ENCODE results near the gene ECI1. TPM values are rescaled to one million over a fixed set of nuclear protein-coding genes. Genes with fewer than 3 reads are reported as not detected.
"Not testable (repeated sequence)": the region's sequence is repeated elsewhere in the genome, so short reads cannot be mapped to it uniquely, and the experiment has no call there.

ECI1 gene
- total RNA-seq, 1 experiment from 2014 or later, result 25.0 TPM

DNA sequence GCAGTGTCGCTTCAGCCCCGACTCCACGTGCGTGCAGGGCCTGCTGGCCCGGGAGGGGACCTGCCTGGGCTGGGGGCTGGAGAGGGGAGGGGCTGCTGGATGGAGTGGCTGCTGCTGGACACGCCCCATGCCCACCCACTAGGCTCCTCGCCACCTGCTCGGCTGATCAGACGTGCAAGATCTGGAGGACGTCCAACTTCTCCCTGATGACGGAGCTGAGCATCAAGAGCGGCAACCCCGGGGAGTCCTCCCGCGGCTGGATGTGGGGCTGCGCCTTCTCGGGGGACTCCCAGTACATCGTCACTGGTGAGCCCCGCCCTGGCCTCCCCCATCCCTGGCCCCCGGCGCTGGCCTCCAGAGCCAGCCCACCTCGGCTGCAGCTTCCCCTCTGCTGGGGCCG is 43.1 kb downstream of the ECI1 start:
- no peak for DNase-seq
- peaks cover 5% of the 10 kb centered on the region; the same call in 1 of the 2 replicates for H3K36me3 ChIP-seq
- no peak overlapping the region for H3K27ac ChIP-seq
- no peak overlapping the region for H3K4me3 ChIP-seq
- H3K27me3 ChIP-seq, result no peaks in the 10 kb centered on the region
- H3K9me3 ChIP-seq (replicated peaks), result no peaks in the 10 kb centered on the region
- peaks cover 3% of the 10 kb centered on the region; the same call in 1 of the 2 replicates for H3K4me1 ChIP-seq

DNA sequence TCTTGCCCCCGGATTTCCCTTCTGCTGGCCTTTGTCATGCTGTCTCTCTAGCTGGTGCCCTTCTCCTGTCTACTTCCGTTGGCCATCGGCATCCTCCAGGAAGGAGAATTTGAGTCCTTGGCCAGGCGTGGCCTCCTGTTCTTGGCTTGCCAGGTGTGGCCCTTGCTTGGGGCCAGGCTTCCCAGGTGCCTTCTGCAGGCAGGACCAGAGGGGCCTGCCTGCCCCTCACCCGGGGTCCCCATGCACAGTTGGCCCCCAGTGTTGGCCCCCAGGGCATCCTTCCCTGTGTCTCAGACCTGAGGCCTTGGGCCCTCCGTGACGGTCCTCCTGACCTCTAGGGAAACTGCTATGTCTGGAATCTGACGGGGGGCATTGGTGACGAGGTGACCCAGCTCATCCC is 43.5 kb downstream of the ECI1 start:
- peaks cover 5% of the 10 kb centered on the region; the same call in 1 of the 2 replicates for H3K36me3 ChIP-seq
- no peak overlapping the region for H3K27ac ChIP-seq
- no peaks in the 10 kb centered on the region for H3K27me3 ChIP-seq
- H3K4me1 ChIP-seq, result no peaks in the 10 kb centered on the region; the same call in 1 of the 2 replicates
- H3K4me3 ChIP-seq, result no peak overlapping the region
- no peaks in the 10 kb centered on the region for H3K9me3 ChIP-seq (replicated peaks)
- DNase-seq, result no peak

DNA sequence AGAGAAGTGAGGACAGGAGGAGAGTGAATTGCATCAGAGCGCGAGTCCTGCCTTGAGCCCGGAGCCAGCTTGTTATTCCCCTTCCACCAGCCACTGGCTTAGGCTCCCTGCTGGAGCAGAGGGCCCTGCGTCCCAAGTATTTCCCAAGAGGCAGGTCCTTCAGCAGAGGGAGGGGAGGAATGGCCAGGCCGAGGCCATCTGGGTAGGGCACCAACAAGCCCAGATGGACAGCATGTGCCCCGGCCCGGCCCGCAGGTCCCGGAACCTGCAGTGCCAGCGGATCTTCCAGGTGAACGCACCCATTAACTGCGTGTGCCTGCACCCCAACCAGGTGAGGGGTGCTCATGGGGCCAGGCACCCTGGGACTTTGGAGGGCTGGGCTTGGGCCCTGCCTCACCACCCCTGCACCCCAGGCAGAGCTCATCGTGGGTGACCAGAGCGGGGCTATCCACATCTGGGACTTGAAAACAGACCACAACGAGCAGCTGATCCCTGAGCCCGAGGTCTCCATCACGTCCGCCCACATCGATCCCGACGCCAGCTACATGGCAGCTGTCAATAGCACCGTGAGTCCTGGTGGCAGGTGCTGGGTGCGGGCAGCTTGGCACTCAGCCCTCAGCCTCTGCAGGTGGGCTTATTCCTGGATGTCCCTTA is 44.5 kb downstream of the ECI1 start:
- Histone ChIP-seq H3K27me3 (no peaks in the 10 kb centered on the region), H3K9me3 (replicated peaks) (no peaks in the 10 kb centered on the region), H3K27ac (no peak overlapping the region), H3K4me1 (no peaks in the 10 kb centered on the region), H3K4me3 (no peak overlapping the region), H3K36me3 (peaks cover 3% of the 10 kb centered on the region; the same call in 1 of the 2 replicates)
- DNase-seq, result no peak

DNA sequence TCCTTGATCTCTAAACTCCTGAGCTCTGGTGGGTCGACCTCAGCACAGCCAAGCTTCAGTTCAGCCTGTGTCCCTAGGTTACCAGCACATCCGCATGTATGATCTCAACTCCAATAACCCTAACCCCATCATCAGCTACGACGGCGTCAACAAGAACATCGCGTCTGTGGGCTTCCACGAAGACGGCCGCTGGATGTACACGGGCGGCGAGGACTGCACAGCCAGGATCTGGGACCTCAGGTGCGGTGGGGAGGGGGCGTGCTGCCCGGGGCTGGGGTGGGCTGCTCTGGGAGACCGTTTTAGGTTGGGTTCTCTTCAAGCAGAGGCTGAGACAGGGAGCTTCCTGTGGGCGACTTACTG is 45.0 kb downstream of the ECI1 start:
- peaks cover 3% of the 10 kb centered on the region; the same call in 1 of the 2 replicates for H3K36me3 ChIP-seq
- no peaks in the 10 kb centered on the region for H3K9me3 ChIP-seq (replicated peaks)
- H3K27ac ChIP-seq, result no peak overlapping the region
- no peaks in the 10 kb centered on the region for H3K27me3 ChIP-seq
- H3K4me3 ChIP-seq, result no peak overlapping the region
- no peak for DNase-seq
- no peaks in the 10 kb centered on the region for H3K4me1 ChIP-seq

DNA sequence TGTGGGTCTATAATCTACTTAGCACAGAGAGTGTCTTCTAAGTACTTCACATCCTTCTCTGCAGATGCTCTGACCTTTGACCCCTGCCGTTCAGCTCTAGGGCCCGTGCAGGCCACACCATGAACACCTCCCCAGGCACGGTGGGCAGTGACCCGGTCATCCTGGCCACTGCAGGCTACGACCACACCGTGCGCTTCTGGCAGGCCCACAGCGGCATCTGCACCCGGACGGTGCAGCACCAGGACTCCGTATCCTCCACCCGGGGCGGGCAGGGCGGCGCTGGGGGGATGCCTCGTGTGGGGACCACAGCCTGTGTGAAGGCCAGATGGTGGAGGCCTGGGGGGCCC is 45.4 kb downstream of the ECI1 start:
- Histone ChIP-seq H3K36me3 (peaks cover 3% of the 10 kb centered on the region; the same call in 1 of the 2 replicates), H3K27ac (no peak overlapping the region; the same call in 1 of the 2 replicates), H3K4me1 (no peaks in the 10 kb centered on the region), H3K9me3 (replicated peaks) (no peaks in the 10 kb centered on the region), H3K27me3 (no peaks in the 10 kb centered on the region), H3K4me3 (peak overlapping the region; percentile 99)
- DNase-seq, result no peak

DNA sequence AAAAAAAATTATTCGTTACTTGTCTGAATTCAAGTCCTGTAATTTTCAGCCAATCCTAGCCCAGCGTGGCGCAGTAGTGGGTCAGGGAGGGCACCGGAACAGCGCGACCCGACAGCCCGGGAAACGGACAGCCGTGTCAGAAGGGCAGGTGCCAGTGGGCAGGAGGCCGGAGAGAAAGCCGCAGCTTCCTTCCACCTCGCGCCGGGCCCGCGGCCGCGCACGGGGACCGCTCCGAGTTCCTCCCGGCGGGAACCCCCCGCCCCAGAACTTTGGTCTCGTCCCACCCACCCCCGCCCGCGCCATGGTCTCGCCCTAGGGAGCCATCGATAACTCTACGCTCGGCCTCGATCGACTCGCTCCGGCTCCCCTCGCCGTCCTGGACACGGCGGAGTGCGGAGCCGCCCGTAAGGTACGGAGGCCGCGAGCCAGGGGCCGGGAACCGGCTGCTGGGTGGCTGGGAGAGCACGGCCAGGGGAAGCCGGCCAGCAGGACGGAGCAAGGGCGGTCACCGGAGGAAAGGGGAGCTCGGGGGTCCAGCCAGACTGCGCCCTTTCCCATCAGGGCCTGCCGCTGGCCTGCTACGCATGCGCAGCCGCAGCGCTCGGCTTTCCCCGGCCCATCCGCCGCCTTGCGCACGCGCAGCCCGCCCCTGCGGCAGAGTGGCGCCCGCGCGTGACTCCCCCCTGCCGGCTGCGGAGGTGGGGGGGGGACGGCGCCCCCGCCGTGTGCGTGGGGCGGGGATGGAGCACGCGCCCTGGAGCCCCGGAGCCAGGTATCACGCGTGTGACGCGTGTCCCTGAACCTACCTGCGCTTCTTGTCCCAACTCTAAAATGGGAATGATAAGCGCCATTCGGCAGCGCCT is 46.1 kb downstream of the ECI1 start, which contains the start of gene MLST8:
MLST8 (plus strand) TSS at position 351 of the 863 bp plus-strand sequence. CDS start 632 bp downstream, outside the sequence.
- DNase-seq, result peak; percentile 77 to 86
- Histone ChIP-seq H3K27ac (peak within 1 kb of the TSS; percentile 90), H3K9me3 (replicated peaks) (no peaks in the 10 kb centered on the region), H3K36me3 (peaks cover 3% of the 10 kb centered on the region; the same call in 1 of the 2 replicates), H3K4me1 (no peaks in the 10 kb centered on the region), H3K27me3 (no peaks in the 10 kb centered on the region), H3K4me3 (peak within 1 kb of the TSS; percentile 99)

DNA sequence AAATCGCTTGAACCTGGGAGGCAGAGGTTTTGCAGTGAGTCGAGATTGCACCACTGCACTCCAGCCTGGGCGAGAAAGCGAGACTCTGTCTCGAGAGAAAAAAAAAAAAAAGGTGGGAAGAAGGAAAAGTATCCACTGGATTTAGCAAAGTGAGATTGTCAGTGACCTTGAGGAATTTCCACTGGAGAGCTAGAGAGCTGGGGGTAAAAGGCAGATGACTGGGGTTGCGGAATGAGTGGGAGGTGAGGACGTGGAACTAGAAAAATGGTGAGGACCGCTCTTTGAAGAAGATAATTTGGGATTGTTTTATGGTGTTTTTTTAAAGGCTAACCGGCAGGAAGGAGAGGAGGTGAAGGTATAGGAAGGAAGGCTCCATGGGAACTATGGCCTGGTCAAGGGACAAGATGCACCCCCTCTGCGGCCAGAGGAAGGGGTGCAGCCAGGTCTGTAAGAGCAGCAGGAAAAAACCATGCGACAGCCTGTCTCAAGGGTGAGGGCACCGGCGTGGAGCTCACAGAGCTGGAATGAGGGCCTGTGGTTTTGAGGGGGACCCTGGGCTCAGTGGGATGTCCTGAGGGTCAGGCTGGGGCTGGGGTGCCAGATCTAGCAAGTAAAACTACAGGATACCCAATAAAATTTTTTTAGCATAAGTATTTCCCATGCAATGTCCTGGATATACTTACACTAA is 46.8 kb downstream of the ECI1 start:
- Histone ChIP-seq H3K27ac (peak overlapping the region; percentile 90), H3K4me1 (no peaks in the 10 kb centered on the region)

DNA sequence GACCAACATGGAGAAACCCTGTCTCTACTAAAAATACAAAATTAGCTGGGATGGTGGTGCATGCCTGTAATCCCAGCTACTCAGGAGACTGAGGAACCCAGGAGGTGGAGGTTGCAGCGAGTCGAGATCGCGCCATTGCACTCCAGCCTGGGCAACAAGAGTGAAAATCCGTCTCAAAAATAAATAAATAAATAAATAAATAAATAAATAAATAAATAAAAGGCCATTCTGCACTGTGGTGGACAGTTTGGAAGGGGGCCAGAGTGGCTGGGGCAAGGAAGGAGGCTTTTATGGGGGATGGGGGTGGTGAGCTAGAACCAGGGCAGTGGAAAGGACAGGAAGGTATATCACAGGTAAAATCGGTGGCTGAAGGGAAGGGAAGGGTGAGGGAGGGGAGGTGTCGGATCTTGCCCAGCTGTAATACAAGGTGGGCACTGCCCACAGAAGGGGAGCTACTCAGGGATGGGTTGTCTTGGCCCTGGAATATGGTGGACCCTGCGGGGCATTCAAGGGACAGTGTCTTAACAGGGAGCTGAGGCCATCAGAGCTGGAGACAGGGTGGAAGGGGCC is 48.2 kb downstream of the ECI1 start:
- not testable (repeated sequence) for H3K27me3 ChIP-seq; H3K36me3 ChIP-seq; H3K9me3 ChIP-seq (replicated peaks); H3K27ac ChIP-seq; DNase-seq; H3K4me3 ChIP-seq; H3K4me1 ChIP-seq

More for the DNA sequence above, 46.8 kb downstream of the ECI1 start:
- peak overlapping the region; percentile 99 for H3K4me3 ChIP-seq
- H3K36me3 ChIP-seq, result peaks cover 3% of the 10 kb centered on the region; the same call in 1 of the 2 replicates
- no peaks in the 10 kb centered on the region for H3K27me3 ChIP-seq
- peak in 1 of 2 experiments; percentile 33 for DNase-seq
- no peaks in the 10 kb centered on the region for H3K9me3 ChIP-seq (replicated peaks)

DNA sequence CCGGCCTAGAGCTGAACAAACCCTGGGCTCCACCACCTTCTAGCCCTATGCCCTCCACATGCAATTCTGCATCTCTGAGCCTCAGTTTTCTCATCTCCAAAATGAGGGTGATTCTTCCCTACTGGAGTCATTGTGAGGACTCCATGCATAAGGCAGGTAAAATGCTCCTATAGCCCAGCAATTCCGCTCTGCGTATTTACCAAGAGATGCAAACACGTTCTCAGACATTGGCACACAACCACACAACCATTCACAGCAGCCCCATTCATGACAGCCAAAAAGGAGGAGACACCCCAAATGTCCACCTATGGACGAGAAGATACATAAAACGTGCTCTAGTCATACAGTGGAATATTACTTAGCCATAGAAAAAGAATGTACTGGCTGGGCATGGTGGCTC is 51.1 kb downstream of the ECI1 start:
- Histone ChIP-seq H3K27ac (no peak overlapping the region), H3K4me3 (no peak overlapping the region), H3K36me3 (no peaks in the 10 kb centered on the region), H3K4me1 (peaks cover 4% of the 10 kb centered on the region; the same call in 1 of the 2 replicates), H3K9me3 (replicated peaks) (no peaks in the 10 kb centered on the region), H3K27me3 (peaks cover 20% of the 10 kb centered on the region)
- no peak for DNase-seq

DNA sequence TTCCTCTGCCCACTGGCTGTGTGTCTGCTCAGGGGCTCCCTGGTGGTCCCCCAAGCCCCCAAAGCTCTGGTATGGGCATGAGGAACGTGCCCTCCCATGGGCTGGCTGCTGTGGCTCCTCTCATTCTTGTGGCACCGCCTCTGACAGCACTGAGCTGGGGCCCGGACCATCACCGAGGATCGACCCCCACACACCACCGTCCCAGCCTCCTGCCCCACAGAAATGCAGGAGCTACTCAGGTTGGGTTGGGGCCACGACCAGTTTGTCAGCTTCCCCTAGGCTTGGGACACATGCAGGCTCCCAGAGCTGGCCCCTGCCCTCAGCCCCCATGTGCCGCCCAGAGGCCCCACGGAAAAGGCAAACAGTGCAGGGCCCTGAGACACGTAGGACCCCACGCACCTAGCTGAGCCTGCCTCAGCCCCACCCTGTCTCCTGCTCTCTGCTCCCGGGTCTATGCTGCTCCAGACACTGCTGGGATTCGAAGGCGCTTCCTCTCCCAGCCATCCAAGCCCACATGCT is 51.7 kb downstream of the ECI1 start:
- Histone ChIP-seq H3K36me3 (no peaks in the 10 kb centered on the region), H3K4me1 (peaks cover 4% of the 10 kb centered on the region; the same call in 1 of the 2 replicates), H3K4me3 (no peak overlapping the region), H3K27ac (no peak overlapping the region), H3K27me3 (peaks cover 27% of the 10 kb centered on the region), H3K9me3 (replicated peaks) (no peaks in the 10 kb centered on the region)
- no peak for DNase-seq

DNA sequence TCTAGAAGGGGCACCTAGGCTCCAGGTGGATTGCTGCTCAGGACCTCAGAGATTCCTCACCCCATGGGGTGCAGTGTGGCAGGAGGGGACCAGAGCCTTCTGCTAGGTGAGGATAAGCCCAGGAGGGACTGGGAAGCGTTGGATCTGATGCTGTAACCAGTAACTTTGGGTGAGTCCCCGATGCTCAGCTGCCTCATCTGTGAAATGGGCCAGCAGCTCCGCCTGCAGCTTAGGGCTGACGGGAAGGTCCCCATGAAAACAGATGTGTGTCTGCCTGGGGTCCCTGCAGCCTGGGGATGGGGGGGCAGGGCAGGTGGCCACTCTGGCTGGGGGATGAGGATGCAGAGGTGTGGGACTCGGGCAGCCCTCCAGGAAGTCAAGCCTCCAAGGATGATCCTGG is 52.3 kb downstream of the ECI1 start:
- Histone ChIP-seq H3K27me3 (peaks cover 32% of the 10 kb centered on the region), H3K36me3 (no peaks in the 10 kb centered on the region), H3K4me1 (peaks cover 4% of the 10 kb centered on the region; the same call in 1 of the 2 replicates)

DNA sequence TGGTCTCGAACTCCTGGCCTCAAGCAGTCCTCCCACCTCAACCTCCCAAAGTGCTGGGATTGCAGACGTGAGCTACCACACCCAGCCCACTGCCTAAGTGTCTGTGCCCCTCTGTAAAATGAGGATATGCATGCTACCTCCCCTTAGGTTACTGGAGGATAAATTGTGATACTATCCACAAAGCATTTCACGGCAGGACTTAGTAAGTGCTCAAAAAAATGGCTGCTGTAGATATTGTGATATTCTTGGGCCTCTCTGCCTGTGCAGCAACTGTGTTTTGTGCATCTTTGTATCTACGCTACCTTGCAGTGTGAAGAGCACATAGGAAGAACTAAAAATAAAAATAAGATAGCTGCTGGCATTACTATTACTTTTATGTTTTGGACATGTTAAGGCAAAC is 53.1 kb downstream of the ECI1 start:
- Histone ChIP-seq H3K4me1 (peaks cover 4% of the 10 kb centered on the region; the same call in 1 of the 2 replicates), H3K27me3 (peaks cover 41% of the 10 kb centered on the region), H3K27ac (no peak overlapping the region), H3K4me3 (no peak overlapping the region), H3K9me3 (replicated peaks) (no peaks in the 10 kb centered on the region), H3K36me3 (no peaks in the 10 kb centered on the region)
- no peak for DNase-seq

More for the DNA sequence above, 52.3 kb downstream of the ECI1 start:
- Histone ChIP-seq H3K9me3 (replicated peaks) (no peaks in the 10 kb centered on the region), H3K4me3 (no peak overlapping the region), H3K27ac (no peak overlapping the region)
- no peak for DNase-seq

DNA sequence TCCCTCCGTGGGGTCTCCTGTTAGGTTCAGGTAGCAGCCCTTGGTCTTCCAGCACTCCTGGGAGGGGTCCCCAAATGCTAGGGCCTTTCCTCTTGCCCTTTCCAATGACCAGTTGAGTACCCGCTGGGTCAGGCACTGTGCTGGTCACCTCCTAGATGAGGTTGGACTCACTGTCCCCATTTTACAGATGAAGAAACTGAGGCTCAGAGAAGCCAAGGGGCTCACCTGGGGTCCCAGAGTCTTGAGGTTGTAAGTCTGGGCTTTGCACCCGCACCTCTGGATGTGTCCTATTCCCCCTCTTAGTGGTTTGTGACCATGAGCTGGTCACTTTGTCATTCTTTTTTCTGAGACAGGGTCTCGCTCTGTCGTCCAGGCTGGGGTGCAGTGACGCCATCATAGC is 53.6 kb downstream of the ECI1 start:
- DNase-seq, result no peak

DNA sequence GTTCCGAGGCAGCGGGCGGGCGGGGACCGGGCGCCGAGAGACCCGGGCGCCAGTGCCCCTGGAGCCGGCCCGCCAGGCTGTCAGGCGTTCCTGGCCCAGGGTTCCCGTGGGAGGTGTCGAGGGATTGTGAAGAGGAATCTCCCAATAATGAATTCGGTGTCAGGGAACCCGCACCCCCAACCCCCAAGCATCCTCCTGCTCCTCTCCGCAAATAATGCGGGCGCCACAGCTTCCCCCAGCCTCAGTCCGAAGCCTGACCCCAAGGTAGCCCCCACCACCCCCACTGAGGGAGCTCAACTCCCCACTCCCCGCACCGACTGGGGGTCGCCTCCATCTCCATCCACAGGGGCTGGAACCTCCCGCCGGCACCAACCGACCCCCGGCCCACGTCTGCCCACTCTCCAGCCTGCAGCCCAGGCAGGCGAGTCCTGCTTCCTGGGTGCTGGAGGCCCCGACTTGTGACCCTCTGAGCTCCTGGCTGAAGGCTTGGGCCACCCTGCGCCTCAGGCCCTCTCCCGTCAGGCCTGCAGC is 54.3 kb downstream of the ECI1 start:
- H3K27ac ChIP-seq, result no peak overlapping the region
- H3K36me3 ChIP-seq, result no peaks in the 10 kb centered on the region
- peaks cover 43% of the 10 kb centered on the region for H3K27me3 ChIP-seq
- H3K9me3 ChIP-seq (replicated peaks), result no peaks in the 10 kb centered on the region
- no peak for DNase-seq
- H3K4me3 ChIP-seq, result no peak overlapping the region
- H3K4me1 ChIP-seq, result peaks cover 4% of the 10 kb centered on the region; the same call in 1 of the 2 replicates

More for the DNA sequence above, 53.6 kb downstream of the ECI1 start:
- no peak overlapping the region for H3K27ac ChIP-seq
- H3K36me3 ChIP-seq, result no peaks in the 10 kb centered on the region
- H3K9me3 ChIP-seq (replicated peaks), result no peaks in the 10 kb centered on the region
- H3K27me3 ChIP-seq, result peaks cover 43% of the 10 kb centered on the region
- no peak overlapping the region for H3K4me3 ChIP-seq
- peaks cover 4% of the 10 kb centered on the region; the same call in 1 of the 2 replicates for H3K4me1 ChIP-seq

Data from SJCRH30 (cell line).